Lung (tissue), 12 donors: Measurements from ENCODE around the gene AFDN. TPM values are rescaled to one million over a fixed set of nuclear protein-coding genes. Genes with fewer than 3 reads are reported as not detected.

Experiments
- ATAC-seq: fragments of 200-7000 bp; cut with Tn5 transposase; one replicate; pipeline ENCODE4 v1.9.1; 2020; ENCODE audit warnings: moderate number of reproducible peaks; ENCODE audit not compliant: insufficient read depth, low FRiP score
- DNase-seq, 3 donors: peaks; one replicate each; pipeline ENCODE4 v3.0.0-alpha.2; 2013 to 2017
- H3K27ac ChIP-seq, 2 donors: one replicate each; pipeline ENCODE4 v1.5.1; 2013; ENCODE audit warnings: mild to moderate bottlenecking in 2 of 2, moderate library complexity in 2 of 2, control low read depth in 1 of 2, inconsistent platforms in 1 of 2, low read depth in 1 of 2, low read length in 1 of 2
- H3K27me3 ChIP-seq, 3 donors: one replicate each; pipeline ENCODE4 v1.5.1; 2013; ENCODE audit warnings: low read length in 2 of 3; ENCODE audit not compliant: control insufficient read depth in 3 of 3, insufficient read depth in 3 of 3
- H3K36me3 ChIP-seq, 4 donors: one replicate each; pipeline ENCODE4 v1.5.1; 2013; ENCODE audit warnings: low read length in 4 of 4, mild to moderate bottlenecking in 1 of 4, moderate library complexity in 1 of 4; ENCODE audit not compliant: control insufficient read depth in 4 of 4, insufficient read depth in 4 of 4
- H3K4me1 ChIP-seq, 5 donors: one replicate each; pipeline ENCODE4 v1.5.1; 2013; ENCODE audit warnings: low read length in 5 of 5, mild to moderate bottlenecking in 2 of 5, moderate library complexity in 1 of 5; ENCODE audit not compliant: control insufficient read depth in 5 of 5, insufficient read depth in 5 of 5
- H3K4me3 ChIP-seq: one replicate; pipeline ENCODE4 v1.5.1; 2013; ENCODE audit warnings: mild to moderate bottlenecking, control low read depth, moderate library complexity
- H3K9ac ChIP-seq, 2 donors: one replicate each; pipeline ENCODE4 v1.5.1; 2013; ENCODE audit warnings: low read length in 2 of 2, control low read depth in 1 of 2; ENCODE audit not compliant: insufficient read depth in 1 of 2
- H3K9me3 ChIP-seq, 4 donors: one replicate each; pipeline ENCODE4 v1.5.1; 2013; ENCODE audit warnings: low read length in 3 of 4, mild to moderate bottlenecking in 1 of 4, moderate library complexity in 1 of 4; ENCODE audit not compliant: control insufficient read depth in 4 of 4, insufficient read depth in 3 of 4
- WGBS, 2 donors: extraction: QIAGEN DNeasy Blood & Tissue Kit; methylation state at CpG; one replicate each; pipeline ENCODE4 v1.1.7; 2013; 5-methylcytosine and 5-hydroxymethylcytosine counted together
- polyA plus RNA-seq, 2 donors: library from polyadenylated mRNA; stranded (reverse); fragments of 200-250 nt; gene quantifications; one replicate each; pipeline ENCODE4 v1.2.1, GENCODE V29; 2013
- total RNA-seq, 2 donors: library from RNA; depleted of rRNA in 1 of 2; stranded (reverse); fragments of >200 nt in 1 of 2; gene quantifications; one replicate each; pipeline ENCODE4 v1.2.1, GENCODE V29; 2014 to 2021
- TF ChIP-seq, protein P1 (sequence below): IDR thresholded peaks from 2 replicates; pipeline ENCODE4 v1.5.1; 2012; ENCODE audit warnings: mild to moderate bottlenecking; ENCODE audit errors: control extremely low read depth, extremely low read depth
- donor health status: control.
- donor health status: control.
- donor health status: Bipolar disorder and iron deficiency.
- donor health status: healthy.
- donor health status: DM: yes; HTN: yes; CAD: no.

The AFDN gene
- total and polyA plus RNA-seq, 4 donors = 47.6 to 407 (median 117) TPM

DNA sequence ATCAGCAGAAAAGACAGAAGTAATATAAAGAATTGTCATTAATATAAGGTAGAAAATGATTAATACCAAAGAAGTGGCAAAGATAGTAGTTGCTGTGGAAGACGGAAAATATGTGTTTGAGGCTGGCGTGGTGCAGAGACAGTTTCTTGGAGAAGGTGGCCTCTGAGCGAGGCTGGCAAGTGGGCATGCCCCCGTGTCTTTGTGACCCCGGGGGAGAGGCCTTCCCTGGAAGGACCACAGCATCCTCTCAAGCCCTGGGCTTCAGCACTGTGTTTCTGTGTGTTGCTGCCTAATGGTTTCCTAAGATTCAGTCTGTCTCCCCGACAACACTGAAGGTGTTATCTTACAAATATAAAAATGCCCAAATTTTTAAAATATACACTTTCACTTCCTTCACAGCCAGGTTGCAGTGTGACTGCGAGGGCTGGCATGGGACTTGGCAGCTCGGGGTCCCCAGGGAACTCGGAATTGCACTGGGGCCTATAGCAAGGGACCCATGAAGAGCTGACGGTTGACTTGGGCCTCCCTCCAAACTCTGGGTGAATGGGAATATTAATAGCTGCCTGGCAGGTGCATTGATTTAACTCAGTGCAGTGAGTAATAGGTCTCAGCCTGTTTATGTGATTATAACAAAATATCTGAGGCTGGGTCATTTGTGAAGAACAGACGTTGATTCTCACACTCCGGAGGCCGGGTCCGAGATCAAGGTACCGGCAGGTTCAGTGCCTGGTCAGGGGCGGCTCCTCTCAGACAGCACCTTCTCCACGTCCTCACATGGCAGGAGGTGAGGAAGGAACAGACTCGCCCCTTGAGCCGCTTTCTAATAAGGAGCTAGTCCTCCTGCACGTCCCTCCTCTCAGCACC is 47.4 kb upstream of the AFDN start:
- no peaks in the 10 kb centered on the region for H3K27me3 ChIP-seq
- ATAC-seq (no peak), DNase-seq (no peak)
- WGBS, 2 donors = 90 to 91% methylated on average over 20 of the region's 20 CpGs
- peaks cover 0 to 13% (median 3%) of the 10 kb centered on the region in 5 donors for H3K4me1 ChIP-seq
- no peak overlapping the region for H3K9ac ChIP-seq
- no peak overlapping the region for H3K4me3 ChIP-seq
- no peak overlapping the region for H3K27ac ChIP-seq
- no peaks in the 10 kb centered on the region for H3K36me3 ChIP-seq
- H3K9me3 ChIP-seq = no peaks in the 10 kb centered on the region
- TF ChIP-seq, protein P1, sequence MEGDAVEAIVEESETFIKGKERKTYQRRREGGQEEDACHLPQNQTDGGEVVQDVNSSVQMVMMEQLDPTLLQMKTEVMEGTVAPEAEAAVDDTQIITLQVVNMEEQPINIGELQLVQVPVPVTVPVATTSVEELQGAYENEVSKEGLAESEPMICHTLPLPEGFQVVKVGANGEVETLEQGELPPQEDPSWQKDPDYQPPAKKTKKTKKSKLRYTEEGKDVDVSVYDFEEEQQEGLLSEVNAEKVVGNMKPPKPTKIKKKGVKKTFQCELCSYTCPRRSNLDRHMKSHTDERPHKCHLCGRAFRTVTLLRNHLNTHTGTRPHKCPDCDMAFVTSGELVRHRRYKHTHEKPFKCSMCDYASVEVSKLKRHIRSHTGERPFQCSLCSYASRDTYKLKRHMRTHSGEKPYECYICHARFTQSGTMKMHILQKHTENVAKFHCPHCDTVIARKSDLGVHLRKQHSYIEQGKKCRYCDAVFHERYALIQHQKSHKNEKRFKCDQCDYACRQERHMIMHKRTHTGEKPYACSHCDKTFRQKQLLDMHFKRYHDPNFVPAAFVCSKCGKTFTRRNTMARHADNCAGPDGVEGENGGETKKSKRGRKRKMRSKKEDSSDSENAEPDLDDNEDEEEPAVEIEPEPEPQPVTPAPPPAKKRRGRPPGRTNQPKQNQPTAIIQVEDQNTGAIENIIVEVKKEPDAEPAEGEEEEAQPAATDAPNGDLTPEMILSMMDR = no peak

DNA sequence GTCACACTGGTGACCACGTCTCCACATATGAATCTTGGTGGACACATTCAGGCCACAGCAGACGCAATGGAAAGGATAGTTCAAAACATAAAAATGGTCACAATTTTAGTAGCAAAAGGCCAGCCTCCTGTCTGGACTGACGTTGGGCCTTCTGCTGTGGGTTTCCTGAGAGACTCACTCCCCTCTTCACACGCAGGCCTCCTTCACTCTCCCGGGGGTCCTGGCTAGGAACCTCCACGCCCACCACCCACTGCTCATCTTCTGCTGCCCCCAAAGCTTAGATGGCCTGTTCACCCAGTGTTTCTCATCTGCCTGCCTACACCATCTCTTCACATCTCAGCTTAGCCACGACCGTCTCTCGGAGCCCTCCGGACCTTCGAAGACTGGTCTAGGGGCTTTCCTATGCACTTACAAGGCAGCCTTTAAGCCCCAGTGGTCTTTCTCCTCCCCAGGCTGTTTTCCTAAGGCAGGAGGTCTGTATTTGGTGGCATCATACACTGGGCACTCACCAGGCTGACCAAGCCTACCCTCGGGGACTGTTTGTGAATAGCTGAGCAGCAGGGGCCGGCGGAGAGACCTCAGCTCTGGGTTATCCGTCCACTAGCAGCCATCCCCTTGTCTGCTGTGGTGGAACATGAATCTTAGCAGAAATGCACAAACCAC is 46.6 kb upstream of the AFDN start:
- no peaks in the 10 kb centered on the region for H3K27me3 ChIP-seq
- no peak for ATAC-seq
- DNase-seq = peak in 1 of 3 donors; percentile 1
- no peak overlapping the region for H3K4me3 ChIP-seq
- no peak overlapping the region for H3K9ac ChIP-seq
- H3K36me3 ChIP-seq = no peaks in the 10 kb centered on the region
- H3K27ac ChIP-seq = no peak overlapping the region
- peaks cover 0 to 13% (median 3%) of the 10 kb centered on the region in 5 donors for H3K4me1 ChIP-seq
- WGBS, 2 donors = 89 to 95% methylated on average over 15 of the region's 15 CpGs
- TF ChIP-seq, protein P1 = no peak
- no peaks in the 10 kb centered on the region for H3K9me3 ChIP-seq

DNA sequence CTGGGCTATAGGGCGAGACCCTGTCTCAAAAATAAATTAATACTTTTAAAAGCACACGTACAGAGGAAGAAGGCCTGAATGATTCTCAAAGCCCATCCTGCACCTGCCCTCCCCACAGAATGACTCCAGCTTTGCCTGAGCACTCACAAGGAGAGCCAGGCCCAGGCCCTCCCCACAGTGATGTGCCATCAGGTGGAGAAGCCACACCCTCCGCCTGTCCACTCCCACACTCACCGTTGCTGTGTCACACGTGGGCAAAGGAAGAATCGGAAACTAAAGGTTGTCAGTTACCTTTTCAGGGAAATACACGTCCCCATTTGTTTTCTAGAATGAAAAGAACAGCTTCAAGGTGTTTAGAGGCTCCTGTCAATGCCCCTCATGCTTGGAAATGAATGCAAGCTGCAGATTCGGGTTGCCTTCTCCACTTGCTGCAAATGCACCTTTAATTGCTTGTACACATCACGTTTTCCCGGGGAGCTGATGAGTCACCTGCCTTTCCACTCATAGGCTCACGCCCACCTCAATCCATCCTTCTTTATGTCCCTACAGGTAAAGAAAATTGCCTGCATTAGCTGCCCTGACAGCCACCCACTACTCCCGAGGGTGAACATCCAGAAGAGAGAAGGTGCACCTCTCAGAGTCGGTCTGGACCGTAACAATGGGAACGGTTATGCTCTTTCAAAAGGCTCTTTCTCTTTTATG is 45.5 kb upstream of the AFDN start:
- Histone ChIP-seq H3K27ac (no peak overlapping the region), H3K4me3 (no peak overlapping the region), H3K4me1 (peaks cover 0 to 13% (median 3%) of the 10 kb centered on the region in 5 donors), H3K27me3 (no peaks in the 10 kb centered on the region), H3K36me3 (no peaks in the 10 kb centered on the region), H3K9me3 (no peaks in the 10 kb centered on the region), H3K9ac (no peak overlapping the region)
- TF ChIP-seq, protein P1 = no peak
- ATAC-seq = no peak
- 79 to 85% methylated on average over 15 of the region's 15 CpGs for WGBS, 2 donors
- DNase-seq = peak in 1 of 3 donors; percentile 3
